GM21619 (cell line): Measurements from ENCODE around the gene DCST2.

Experiments
- ATAC-seq: cut with Tn5 transposase; IDR thresholded peaks from one replicate; pipeline ENCODE4 v1.9.1; 2021; ENCODE audit not compliant: unreplicated experiment

The DCST2 gene

GRCh38 chr1:155050560-155051341 is 17.2 kb upstream of the DCST2 start, which contains the start of gene ADAM15:
Gene ADAM15, plus strand, starts transcription at chr1:155051316. Its CDS starts 71 bp downstream, at chr1:155051387.
- ATAC-seq, result peak; percentile 59

- ATAC-seq, result no peak
These were observed 16.3 kb upstream of the DCST2 start for GRCh38 chr1:155049651-155050559.

DNA sequence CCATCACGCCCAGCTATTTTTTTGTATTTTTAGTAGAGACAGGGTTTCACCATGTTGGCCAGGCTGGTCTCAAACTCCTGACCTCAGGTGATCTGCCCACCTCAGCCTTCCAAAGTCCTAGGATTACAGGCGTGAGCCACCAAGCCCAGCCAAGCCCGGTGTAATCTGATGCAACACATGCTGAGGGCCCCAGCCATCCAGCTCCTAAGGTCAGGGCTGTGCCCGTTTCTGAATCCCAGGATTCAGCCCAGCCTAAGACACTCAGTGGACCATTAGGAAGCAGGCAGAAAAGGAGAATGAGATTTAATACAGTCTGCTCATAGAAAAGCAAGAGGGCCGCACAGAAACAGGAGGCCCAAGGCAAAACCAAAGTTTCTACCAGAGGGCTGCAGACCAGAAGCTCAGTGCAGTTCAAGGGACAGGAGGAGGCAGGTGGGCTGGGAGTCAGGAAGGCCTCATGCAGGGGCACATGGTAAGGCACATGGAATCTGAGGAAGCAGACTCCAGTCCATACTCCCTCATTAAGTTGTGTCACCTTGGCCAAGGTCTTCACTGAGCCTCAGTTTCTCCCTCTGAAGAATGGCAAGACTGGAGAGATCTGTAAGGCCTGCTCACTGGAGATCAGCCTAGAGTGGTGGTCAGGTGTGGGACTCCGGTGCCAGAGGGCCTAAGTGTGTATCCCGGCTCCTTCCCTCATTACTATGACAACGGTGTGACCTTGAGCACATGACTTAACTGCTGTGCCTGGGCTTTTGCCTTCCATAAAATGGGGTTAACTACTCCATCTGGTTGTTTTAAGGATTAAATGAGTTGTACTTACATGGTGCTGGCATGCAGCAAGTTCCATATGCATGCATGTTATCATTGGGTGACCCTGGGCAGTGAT is 15.1 kb upstream of the DCST2 start:
- no peak for ATAC-seq

- ATAC-seq, result peak; percentile 57
These were observed 11.5 kb upstream of the DCST2 start for GRCh38 chr1:155044812-155045657.

- ATAC-seq, result no peak
These were observed 10.8 kb upstream of the DCST2 start for GRCh38 chr1:155044365-155044764.

DNA sequence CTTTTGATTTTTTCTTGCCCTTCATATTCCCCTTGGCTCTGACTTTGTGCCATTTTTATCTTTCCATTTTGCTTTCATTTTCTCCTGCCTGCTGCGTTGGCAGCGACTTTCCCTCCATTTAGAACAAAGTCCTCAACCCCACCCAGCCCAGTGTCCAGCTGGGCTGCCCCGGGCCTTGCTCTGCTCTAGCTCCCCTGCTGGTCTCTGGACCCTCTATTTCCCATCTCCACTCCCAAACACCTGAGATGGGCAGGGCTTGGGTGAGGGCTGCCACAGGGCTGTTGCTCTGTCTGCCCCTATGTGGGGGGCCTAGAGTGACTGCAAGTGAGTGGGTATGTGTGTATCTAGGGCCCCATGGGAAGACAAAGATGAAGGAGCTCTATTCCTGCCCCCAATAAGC is 10.2 kb upstream of the DCST2 start:
- no peak for ATAC-seq

GRCh38 chr1:155043301-155043702 is 9.7 kb upstream of the DCST2 start:
- no peak for ATAC-seq

DNA sequence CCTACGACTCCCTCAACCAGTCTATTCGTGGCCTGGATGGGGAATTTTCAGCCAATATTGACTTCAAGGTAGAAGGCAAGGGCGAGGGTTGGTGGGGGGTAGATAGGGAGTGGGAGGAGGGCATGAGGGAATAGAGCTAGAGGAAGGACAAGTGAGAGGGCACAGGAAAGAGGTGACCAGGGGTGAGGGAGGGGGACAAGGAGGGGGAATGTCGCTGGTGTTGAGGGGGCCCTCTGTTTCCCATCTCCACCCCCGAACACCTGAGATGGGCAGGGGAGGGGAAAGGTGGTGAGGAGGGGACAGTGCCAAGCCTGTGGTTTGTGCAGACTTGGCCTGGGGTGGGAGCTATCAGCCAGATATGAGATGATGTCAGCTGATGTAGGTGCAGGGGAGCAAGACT is 9.2 kb upstream of the DCST2 start:
- ATAC-seq, result no peak

GRCh38 chr1:155040358-155041093 is 6.9 kb upstream of the DCST2 start:
- ATAC-seq, result no peak

- ATAC-seq, result no peak
These were observed 5.7 kb upstream of the DCST2 start for GRCh38 chr1:155039308-155039669.

- no peak for ATAC-seq
These were observed 5.2 kb upstream of the DCST2 start for GRCh38 chr1:155038602-155039307.

GRCh38 chr1:155037851-155038441 is 4.4 kb upstream of the DCST2 start:
- no peak for ATAC-seq

DNA sequence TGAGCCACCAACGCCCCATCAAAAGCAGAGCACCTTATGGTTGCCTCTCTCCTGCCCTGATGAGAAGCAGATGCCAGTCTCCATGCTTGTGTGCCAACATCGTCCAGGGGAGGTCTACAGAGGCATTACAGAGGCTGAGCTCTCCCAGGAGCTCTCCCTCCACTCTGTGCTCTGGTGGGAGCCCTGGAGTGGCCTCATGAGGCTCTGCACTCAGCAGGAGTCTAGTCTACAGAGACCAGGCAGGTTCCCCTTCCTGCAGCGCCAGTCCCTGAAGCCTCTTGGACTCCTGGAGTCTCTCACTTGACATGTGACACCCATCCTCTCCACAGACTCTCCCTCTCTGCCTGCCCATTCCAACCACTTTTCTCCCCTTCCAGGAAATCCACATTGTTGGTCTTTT is 3.5 kb upstream of the DCST2 start:
- ATAC-seq, result no peak

DNA sequence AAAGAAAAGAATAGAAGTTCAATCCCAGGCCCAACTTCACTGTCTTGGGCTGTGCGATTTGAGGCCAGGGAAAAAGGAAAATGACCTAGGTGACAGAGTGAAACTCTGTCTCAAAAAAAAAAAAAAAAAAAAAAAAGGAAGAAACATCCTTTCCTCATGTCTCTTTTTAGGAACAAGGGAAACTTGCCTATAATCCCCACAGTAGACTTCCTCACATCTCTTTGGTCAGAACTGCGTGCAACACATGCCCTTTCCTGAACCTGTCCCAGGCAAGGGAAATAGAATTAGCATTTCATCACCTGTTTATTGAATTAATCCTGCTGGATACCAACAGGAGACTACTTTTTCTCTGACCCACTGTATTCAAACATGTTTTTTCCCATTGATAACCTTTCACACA is 2.4 kb upstream of the DCST2 start:
- no peak for ATAC-seq

DNA sequence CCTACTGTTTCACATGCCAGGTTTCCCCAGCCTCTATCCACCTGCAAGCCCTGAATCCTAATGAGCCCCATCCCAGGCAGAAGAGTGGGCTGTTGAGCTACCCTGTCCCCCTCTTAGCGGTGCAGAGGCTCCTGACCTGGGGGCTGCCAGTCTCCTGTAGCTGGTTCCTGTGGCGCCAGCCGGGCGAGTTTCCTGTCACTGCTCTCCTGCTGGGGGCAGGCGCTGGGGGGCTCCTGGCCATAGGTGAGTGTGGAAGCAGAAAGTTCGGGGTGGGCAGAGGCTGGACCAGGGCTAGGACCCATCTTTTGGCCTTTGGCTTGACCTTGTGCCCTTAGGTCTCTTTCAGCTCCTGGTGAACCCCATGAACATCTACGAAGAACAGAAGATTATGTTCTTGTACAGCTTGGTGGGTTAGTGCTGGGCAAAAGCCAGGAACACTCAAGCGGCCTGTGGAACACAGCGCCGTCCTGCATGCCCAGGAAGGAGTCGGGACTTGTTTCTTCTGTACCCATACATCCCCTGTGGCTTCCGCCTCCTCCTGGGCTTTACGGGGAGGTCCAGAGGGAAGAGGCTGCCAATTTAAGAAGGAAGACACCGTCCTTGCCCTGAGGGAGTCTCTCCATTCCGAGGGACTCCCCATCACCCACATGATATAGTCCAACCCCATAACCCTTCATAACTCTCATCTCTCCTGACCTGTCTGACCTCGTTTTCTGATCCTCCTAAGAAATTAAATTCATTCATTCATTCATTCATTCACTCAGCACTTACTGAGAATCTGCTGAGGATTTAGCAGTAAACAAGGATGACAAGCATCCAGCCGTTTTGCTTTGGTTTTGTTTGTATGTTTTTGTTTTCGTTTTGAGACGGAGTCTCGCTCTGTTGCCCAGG is 982 bp upstream of the DCST2 start:
- no peak for ATAC-seq

DNA sequence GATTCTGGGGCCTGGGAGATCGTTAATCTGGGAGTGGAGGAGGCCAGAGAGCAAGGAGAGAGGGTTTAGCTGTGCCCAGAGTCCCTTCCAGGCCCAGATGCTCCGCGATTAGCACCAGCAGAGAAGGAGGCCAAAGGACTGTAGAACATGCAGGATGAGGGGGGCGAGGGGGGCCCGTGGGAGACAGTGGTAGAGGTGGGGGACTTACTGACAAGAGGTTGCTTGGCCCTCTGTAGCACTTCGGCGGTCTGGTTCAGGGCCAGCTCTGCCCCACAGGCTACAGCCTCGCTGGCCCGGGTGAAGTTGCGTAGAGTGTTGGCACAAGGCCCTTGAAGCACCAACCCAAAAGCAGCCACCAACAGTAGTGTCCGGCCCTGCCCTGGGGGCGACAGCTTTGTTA is 695 bp downstream of the DCST2 start:
- ATAC-seq, result no peak

- no peak for ATAC-seq
These were observed 2.7 kb downstream of the DCST2 start for GRCh38 chr1:155030899-155031298.
